GM12878 (cell line): ENCODE measurements around the gene EPAS1.

Source experiments
- CTCF ChIP-seq, 3 experiments: IDR thresholded peaks in 2 of 3; conservative IDR thresholded peaks in 1 of 3; 2 replicates each; pipeline ENCODE4 v1.5.1; 2011; ENCODE audit warnings: low read depth in 3 of 3, low read length in 3 of 3, mild to moderate bottlenecking in 3 of 3, control low read depth in 2 of 3, moderate library complexity in 2 of 3, inconsistent platforms in 1 of 3, mixed read lengths in 1 of 3; ENCODE audit not compliant: control insufficient read depth in 2 of 3, insufficient read depth in 1 of 3; ENCODE audit errors: extremely low read depth in 1 of 3
- EP300 ChIP-seq, 2 experiments: fragments of 150-350 bp in 1 of 2; IDR thresholded peaks; 2 replicates each; pipeline ENCODE4 v1.6.1; 2011 to 2012; ENCODE audit warnings: low read depth in 2 of 2, low read length in 2 of 2, borderline replicate concordance in 1 of 2, improper control_type of control experiment in 1 of 2, inconsistent platforms in 1 of 2; ENCODE audit not compliant: control insufficient read depth in 1 of 2
- EZH2 ChIP-seq: IDR thresholded peaks from 2 replicates; pipeline ENCODE4 v1.6.1; 2012; ENCODE audit warnings: low read depth, mild to moderate bottlenecking, control low read depth, inconsistent platforms, low read length, borderline replicate concordance; ENCODE audit not compliant: control insufficient read depth
- POLR2A ChIP-seq: IDR thresholded peaks from 2 replicates; pipeline ENCODE4 v1.6.1; 2011; ENCODE audit warnings: low read depth, mild to moderate bottlenecking, low read length
- RAD21 ChIP-seq: IDR thresholded peaks from 2 replicates; pipeline ENCODE4 v1.6.1; 2011; ENCODE audit warnings: mild to moderate bottlenecking, low read depth, low read length, moderate library complexity; ENCODE audit not compliant: insufficient read depth
- RB1 ChIP-seq: fragments of 450-650 bp; formaldehyde crosslinking; IDR thresholded peaks from 2 replicates; pipeline ENCODE4 v1.6.1; 2017; ENCODE audit warnings: mild to moderate bottlenecking, borderline replicate concordance
- RELA ChIP-seq: fragments of 450-650 bp; IDR thresholded peaks from 2 replicates; pipeline ENCODE4 v1.8.0; 2014; ENCODE audit warnings: borderline replicate concordance; ENCODE audit not compliant: partially characterized antibody
- SP1 ChIP-seq: IDR thresholded peaks from one replicate; pipeline ENCODE4 v1.6.1; 2011; ENCODE audit warnings: low read depth, low read length
- TAF1 ChIP-seq: IDR thresholded peaks from 2 replicates; pipeline ENCODE4 v1.6.1; 2011; ENCODE audit warnings: mild to moderate bottlenecking, low read depth, low read length, borderline replicate concordance
- YY1 ChIP-seq: IDR thresholded peaks from 2 replicates; pipeline ENCODE4 v1.6.1; 2011; ENCODE audit warnings: low read depth, mild to moderate bottlenecking, low read length
- ZBTB11 ChIP-seq: fragments of 450-650 bp; formaldehyde crosslinking; IDR thresholded peaks from 2 replicates; pipeline ENCODE4 v1.5.0; 2022; ENCODE audit warnings: mild to moderate bottlenecking, missing genetic modification characterization
- TF ChIP-seq, protein P1 (sequence below): IDR thresholded peaks from 2 replicates; pipeline ENCODE4 v1.6.1; 2011; ENCODE audit warnings: borderline replicate concordance, low read depth, mild to moderate bottlenecking, moderate library complexity, low read length; ENCODE audit not compliant: insufficient read depth, poor library complexity, severe bottlenecking

DNA sequence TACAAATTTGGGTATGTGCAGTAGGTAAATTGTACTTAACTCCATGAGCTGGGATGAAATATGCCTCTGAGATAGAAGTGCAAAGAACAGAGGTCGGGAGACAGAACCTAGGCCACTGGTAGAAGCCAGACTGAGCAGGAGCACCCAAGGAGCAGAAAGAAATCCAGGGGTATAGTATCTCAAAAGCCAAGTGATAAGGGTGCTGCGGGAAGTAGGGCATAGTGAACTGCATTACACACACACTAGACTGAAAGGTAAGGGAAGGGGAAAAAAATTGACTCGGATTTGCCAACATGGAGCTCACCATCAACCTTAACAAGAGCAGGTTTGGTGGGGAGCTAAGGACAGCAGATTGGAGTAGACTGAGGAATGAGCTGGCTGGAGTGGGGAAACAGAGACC is 92.8 kb downstream of the EPAS1 start:
- TF ChIP-seq YY1, result no peak
- TF ChIP-seq EZH2, result no peak
- TF ChIP-seq TAF1, result no peak
- no peak for TF ChIP-seq SP1
- TF ChIP-seq EP300 (IDR thresholded peaks at IDR 0.05; ENCODE audit: borderline replicate concordance in 1 of 2, control insufficient read depth in 1 of 2, low read depth in 2 of 2, low read length in 2 of 2), result no peak
- no peak for TF ChIP-seq RAD21
- TF ChIP-seq CTCF (IDR thresholded peaks at IDR 0.05 in 2 of 3, conservative IDR thresholded peaks at IDR 0.05 in 1 of 3; ENCODE audit: control insufficient read depth in 2 of 3, extremely low read depth in 1 of 3, insufficient read depth in 1 of 3, low read depth in 3 of 3, low read length in 3 of 3), result no peak
- TF ChIP-seq RB1, result no peak
- TF ChIP-seq, protein P1, sequence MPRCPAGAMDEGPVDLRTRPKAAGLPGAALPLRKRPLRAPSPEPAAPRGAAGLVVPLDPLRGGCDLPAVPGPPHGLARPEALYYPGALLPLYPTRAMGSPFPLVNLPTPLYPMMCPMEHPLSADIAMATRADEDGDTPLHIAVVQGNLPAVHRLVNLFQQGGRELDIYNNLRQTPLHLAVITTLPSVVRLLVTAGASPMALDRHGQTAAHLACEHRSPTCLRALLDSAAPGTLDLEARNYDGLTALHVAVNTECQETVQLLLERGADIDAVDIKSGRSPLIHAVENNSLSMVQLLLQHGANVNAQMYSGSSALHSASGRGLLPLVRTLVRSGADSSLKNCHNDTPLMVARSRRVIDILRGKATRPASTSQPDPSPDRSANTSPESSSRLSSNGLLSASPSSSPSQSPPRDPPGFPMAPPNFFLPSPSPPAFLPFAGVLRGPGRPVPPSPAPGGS, result no peak
- TF ChIP-seq ZBTB11, result no peak
- TF ChIP-seq RELA, result no peak
- no peak for TF ChIP-seq POLR2A
